Osteocyte (in vitro differentiated cells): ENCODE measurements around the gene CNNM2. TPM values are rescaled to one million over a fixed set of nuclear protein-coding genes. Genes with fewer than 3 reads are reported as not detected.

ENCODE experiments used
- total RNA-seq: library from RNA; stranded (reverse); gene quantifications from 2 replicates; pipeline ENCODE4 v1.2.1, GENCODE V29; 2021

CNNM2 gene
- total RNA-seq, 1 donor from 2014 or later, result 11.7 TPM

Other genes starting within 250 kb of the CNNM2 start
- 11.6 and 12.6 TPM in 2 replicates for gene ARL3, start 203.9 kb upstream of the CNNM2 start, total RNA-seq
- gene SFXN2, start 203.7 kb upstream of the CNNM2 start, total RNA-seq, result 6.9 and 8.1 TPM in 2 replicates
- gene WBP1L, start 174.3 kb upstream of the CNNM2 start, total RNA-seq, result 66.7 and 68.7 TPM in 2 replicates
- not detected in 2 replicates for gene CYP17A1, start 80.9 kb upstream of the CNNM2 start, total RNA-seq
- gene BORCS7, start 64.0 kb upstream of the CNNM2 start, total RNA-seq, result 22.6 and 24.5 TPM in 2 replicates
- gene AS3MT, start 48.8 kb upstream of the CNNM2 start, total RNA-seq, result 2.7 and 2.8 TPM in 2 replicates